GM18507 (cell line): Measurements from ENCODE around the gene YIF1B.
"Not testable (repeated sequence)": the region's sequence is repeated elsewhere in the genome, so short reads cannot be mapped to it uniquely, and the experiment has no call there.

Source experiments
- DNase-seq: peaks from one replicate; pipeline ENCODE4 v3.0.0; 2011; ENCODE audit warnings: low read depth; ENCODE audit not compliant: insufficient read length; ENCODE audit errors: extremely low spot score
- FAIRE-seq: peaks from 2 replicates; lab custom pipeline; 2011; peaks lifted over from hg19 to GRCh38; lab: Jason Lieb, UNC

YIF1B gene

DNA sequence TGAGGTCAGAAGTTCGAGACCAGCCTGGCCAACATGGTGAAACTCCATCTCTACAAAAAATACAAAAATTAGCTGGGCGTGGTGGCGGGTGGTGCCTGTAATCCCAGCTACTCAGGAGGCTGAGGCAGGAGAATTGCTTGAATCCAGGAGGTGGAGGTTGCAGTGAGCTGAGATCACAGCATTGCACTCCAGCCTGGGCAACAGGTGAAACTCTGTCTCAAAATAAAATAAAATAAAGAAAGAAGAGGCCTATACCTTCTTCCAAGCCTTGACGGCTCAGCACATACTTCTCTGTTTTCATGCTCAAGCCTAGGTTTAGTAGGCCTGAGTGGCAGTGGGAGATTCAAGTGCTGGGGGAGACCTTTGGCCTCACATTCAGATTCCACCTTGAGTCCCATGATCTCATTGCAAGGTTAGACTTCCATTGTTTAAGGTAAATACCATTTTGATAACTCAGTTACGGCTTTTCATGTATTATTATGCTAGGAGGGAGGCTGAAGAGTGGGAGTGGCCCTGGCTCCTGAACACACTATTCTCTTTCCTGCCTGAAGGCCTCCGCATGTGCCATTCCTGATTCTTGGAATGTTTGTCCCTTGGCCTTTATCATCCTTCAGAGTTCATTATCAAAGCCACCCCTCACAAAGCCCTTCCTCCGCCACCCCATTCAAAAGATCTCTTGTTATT is 53.0 kb downstream of the YIF1B start:
- FAIRE-seq: no peak
- DNase-seq: no peak

DNA sequence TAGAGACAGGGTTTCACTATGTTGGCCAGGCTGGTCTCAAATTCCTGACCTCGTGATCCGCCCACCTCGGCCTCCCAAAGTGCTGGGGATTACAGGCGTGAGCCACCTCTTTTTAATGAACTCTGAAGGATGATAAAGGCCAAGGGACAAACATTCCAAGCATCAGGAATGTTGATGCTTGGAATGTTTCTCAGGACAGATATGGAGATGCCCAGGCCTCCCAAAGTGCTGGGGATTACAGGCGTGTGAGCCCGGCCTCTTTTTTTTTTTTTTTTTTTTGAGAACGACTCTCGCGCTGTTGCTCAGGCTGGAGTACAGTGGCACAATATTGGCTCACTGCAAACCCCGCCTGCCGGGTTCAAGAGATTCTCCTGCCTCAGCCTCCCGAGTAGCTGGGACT is 53.8 kb downstream of the YIF1B start:
- DNase-seq, FAIRE-seq: not testable (repeated sequence)

DNA sequence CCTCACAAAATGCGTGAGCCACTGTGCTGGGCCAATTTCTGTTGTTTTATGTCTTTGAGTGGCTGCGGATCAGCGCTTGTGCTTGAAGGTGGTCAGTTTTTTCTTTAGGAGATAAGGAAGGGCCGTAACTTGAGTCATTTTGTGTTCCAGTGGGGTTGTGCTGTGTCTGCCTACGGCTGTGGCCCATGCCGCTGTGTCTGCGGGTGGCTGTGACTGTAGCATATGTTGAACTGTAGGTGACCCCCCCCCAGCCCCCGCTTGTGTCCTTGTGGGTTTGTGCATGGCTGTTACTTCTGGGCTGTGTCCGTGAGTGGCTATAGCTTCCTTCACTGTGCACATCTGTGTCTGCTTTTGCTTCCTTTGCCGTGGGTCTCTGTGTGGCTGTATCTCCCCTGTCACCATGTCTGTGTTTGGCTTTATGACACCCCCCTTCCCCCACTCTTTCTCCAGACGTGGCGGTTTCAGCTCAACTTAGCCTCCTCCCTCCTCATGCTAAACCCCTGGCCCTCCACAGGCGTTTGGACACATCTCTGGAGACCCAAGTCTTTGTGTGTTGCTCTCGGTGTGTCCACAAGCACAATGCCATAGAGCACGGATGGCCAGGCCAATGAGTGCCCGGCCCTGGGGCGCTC is 60.2 kb downstream of the YIF1B start:
- no peak for DNase-seq
- FAIRE-seq: no peak

DNA sequence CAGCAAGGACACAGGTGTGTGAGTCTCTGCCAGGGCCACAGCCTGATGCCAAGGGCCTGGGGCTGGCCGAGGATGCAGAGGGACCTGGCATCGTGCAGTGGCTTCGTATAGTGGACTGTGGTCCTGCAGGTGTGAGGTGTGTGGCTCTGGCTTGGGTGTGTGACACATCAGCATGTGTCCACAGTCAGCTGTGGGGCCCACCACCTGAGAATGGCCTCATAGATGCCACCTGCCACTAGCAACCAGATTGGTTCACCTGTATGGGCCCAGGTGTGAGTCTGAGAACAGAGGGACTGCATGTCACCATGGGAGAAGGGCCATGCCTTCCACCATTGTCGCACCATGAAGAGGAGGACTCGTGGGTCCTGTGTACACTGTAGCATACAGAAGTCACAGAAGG is 62.0 kb downstream of the YIF1B start:
- FAIRE-seq (no peak), DNase-seq (no peak)
